K562 (cell line): ENCODE results near the gene PPM1H. TPM values are rescaled to one million over a fixed set of nuclear protein-coding genes. Genes with fewer than 3 reads are reported as not detected.

Experiments used
- ATAC-seq: fragments of 200-7000 bp; cut with Tn5 transposase; 3 replicates; pipeline ENCODE4 v1.9.1; 2020; ENCODE audit warnings: moderate library complexity
- BruUV-seq: library from RNA; stranded (reverse); fragments of 400-500 nt; replicated peaks from 2 replicates; lab custom pipeline; 2021; lab: Mats Ljungman, UMichigan
- CTCF ChIA-PET: fragments of 300-600 bp; formaldehyde crosslinking; extraction: SDS; loops from one replicate; lab custom pipeline; 2021; ENCODE audit warnings: low intra/inter-chr PET ratio; lab: Yijun Ruan, JAX
- POLR2A ChIA-PET: fragments of 300-600, 350-650 bp; sonication (Branson Sonifier 250); formaldehyde crosslinking; extraction: SDS; loops from one replicate; lab custom pipeline; 2021; ENCODE audit warnings: antibody characterized with exemption, inconsistent platforms; lab: Yijun Ruan, JAX
- DNase-seq, 4 experiments: peaks; one replicate each; pipeline versions ENCODE4 v3.0.0 to v3.0.0-alpha.2; 2011 to 2018; ENCODE audit warnings: low spot score in 3 of 4, mixed read lengths in 3 of 4; ENCODE audit errors: extremely low read depth in 1 of 4
- FAIRE-seq: peaks from 2 replicates; lab custom pipeline; 2011; peaks lifted over from hg19 to GRCh38; lab: Jason Lieb, UNC
- H2AFZ ChIP-seq: 2 replicates; pipeline ENCODE4 v1.6.0; 2011; ENCODE audit warnings: low read depth, low read length, control low read depth, inconsistent platforms
- H3K27ac ChIP-seq: fragments of 200-600 bp; 3 replicates; pipeline ENCODE4 v1.8.0; 2011; ENCODE audit warnings: low read depth, mild to moderate bottlenecking, control low read depth, inconsistent platforms, low read length, moderate library complexity, mixed read lengths; ENCODE audit errors: extremely low read depth
- H3K27me3 ChIP-seq, 2 experiments: fragments of 300-600 bp in 1 of 2; 2 replicates in 1 of 2; 3 replicates in 1 of 2; pipeline versions ENCODE4 v1.6.0 to v1.8.0; 2011; ENCODE audit warnings: inconsistent platforms in 2 of 2, low read length in 2 of 2, mild to moderate bottlenecking in 1 of 2, mixed read lengths in 1 of 2, moderate library complexity in 1 of 2; ENCODE audit not compliant: control insufficient read depth in 2 of 2, insufficient read depth in 2 of 2
- H3K36me3 ChIP-seq: fragments of 300-600 bp; 3 replicates; pipeline ENCODE4 v1.8.0; 2011; ENCODE audit warnings: mild to moderate bottlenecking, low read length, inconsistent platforms; ENCODE audit not compliant: control insufficient read depth, insufficient read depth
- H3K4me1 ChIP-seq, 2 experiments: fragments of 200-600 bp in 1 of 2; replicated peaks in 1 of 2; 2 replicates in 1 of 2; 3 replicates in 1 of 2; pipeline versions ENCODE4 v1.5.1 to v1.8.0; 2011; ENCODE audit warnings: inconsistent platforms in 2 of 2, low read length in 2 of 2, mild to moderate bottlenecking in 1 of 2, mixed read lengths in 1 of 2, moderate library complexity in 1 of 2; ENCODE audit not compliant: control insufficient read depth in 2 of 2, insufficient read depth in 2 of 2
- H3K4me2 ChIP-seq: 2 replicates; pipeline ENCODE4 v1.6.1; 2011; ENCODE audit warnings: low read length, control low read depth, inconsistent platforms, mixed read lengths; ENCODE audit not compliant: insufficient read depth
- H3K4me3 ChIP-seq: fragments of 200-600 bp; sonication (generic), shearing (Covaris generic); 2 replicates; pipeline ENCODE4 v1.5.1; 2016; ENCODE audit warnings: control low read depth, inconsistent platforms
- H3K79me2 ChIP-seq: fragments of 200-600 bp; 3 replicates; pipeline ENCODE4 v1.8.0; 2011; ENCODE audit warnings: low read length, inconsistent platforms; ENCODE audit not compliant: control insufficient read depth, insufficient read depth
- H3K9ac ChIP-seq, 2 experiments: 2 replicates each; pipeline versions ENCODE4 v1.6.0 to v1.6.1; 2011; ENCODE audit warnings: low read depth in 2 of 2, low read length in 2 of 2, control low read depth in 1 of 2, inconsistent platforms in 1 of 2, mild to moderate bottlenecking in 1 of 2, mixed read lengths in 1 of 2; ENCODE audit not compliant: insufficient read depth in 1 of 2
- H3K9me1 ChIP-seq: one replicate; pipeline ENCODE4 v1.6.0; 2011; ENCODE audit warnings: inconsistent platforms, mild to moderate bottlenecking, low read length, moderate library complexity; ENCODE audit not compliant: control insufficient read depth, insufficient read depth
- H3K9me3 ChIP-seq: replicated peaks from 2 replicates; pipeline ENCODE4 v1.5.1; 2011; ENCODE audit warnings: low read depth, low read length, inconsistent platforms; ENCODE audit not compliant: control insufficient read depth, insufficient read depth
- H4K20me1 ChIP-seq: replicated peaks from 2 replicates; pipeline ENCODE4 v1.6.1; 2011; ENCODE audit warnings: low read length, inconsistent platforms, mixed read lengths; ENCODE audit not compliant: control insufficient read depth, insufficient read depth
- CAMTA2 ChIP-seq: fragments of 250-450 bp; sonication (Bioruptor Pico); conservative IDR thresholded peaks from 2 replicates; pipeline ENCODE4 v1.5.1; 2022
- CCAR2 ChIP-seq: fragments of 200-400 bp; formaldehyde crosslinking; IDR thresholded peaks from 2 replicates; pipeline ENCODE4 v1.6.1; 2017; ENCODE audit warnings: mild to moderate bottlenecking, low read depth, low read length
- FOXJ2 ChIP-seq: fragments of 200-800 bp; sonication (Bioruptor generic); IDR thresholded peaks from 2 replicates; pipeline ENCODE4 v1.6.1; 2016; ENCODE audit warnings: missing genetic modification characterization, missing compliant biosample characterization
- GABPB2 ChIP-seq: fragments of 250-450 bp; sonication (Bioruptor Pico); conservative IDR thresholded peaks from 2 replicates; pipeline ENCODE4 v1.5.1; 2021; ENCODE audit warnings: mild to moderate bottlenecking
- HNRNPK ChIP-seq: fragments of 200-400 bp; formaldehyde crosslinking; IDR thresholded peaks from one replicate; pipeline ENCODE4 v1.6.1; 2018; ENCODE audit warnings: mild to moderate bottlenecking, low read depth, low read length; ENCODE audit not compliant: poor library complexity, severe bottlenecking
- NR4A1 ChIP-seq, 2 experiments: fragments of 250-450 bp in 1 of 2; fragments of 450-650 bp in 1 of 2; sonication (Bioruptor Pico) in 1 of 2; IDR thresholded peaks; 2 replicates each; pipeline versions ENCODE4 v1.4.0 to v1.6.1; 2016 to 2020; ENCODE audit warnings: mild to moderate bottlenecking in 2 of 2, missing compliant biosample characterization in 1 of 2, missing genetic modification characterization in 1 of 2, moderate library complexity in 1 of 2
- PHB ChIP-seq: fragments of 250-450 bp; sonication (Bioruptor Pico); IDR thresholded peaks from 2 replicates; pipeline ENCODE4 v1.5.0; 2021
- PML ChIP-seq: IDR thresholded peaks from 2 replicates; pipeline ENCODE4 v1.6.1; 2012; ENCODE audit warnings: low read length, inconsistent platforms
- SAFB2 ChIP-seq: fragments of 200-400 bp; formaldehyde crosslinking; IDR thresholded peaks from 2 replicates; pipeline ENCODE4 v1.6.1; 2018; ENCODE audit warnings: borderline replicate concordance, low read length, low read depth, moderate library complexity; ENCODE audit not compliant: severe bottlenecking
- ZNF143 ChIP-seq: sonication (generic); formaldehyde crosslinking; IDR thresholded peaks from 2 replicates; pipeline ENCODE4 v1.9.0; 2022; ENCODE audit warnings: mild to moderate bottlenecking, missing genetic modification reagents
- WGBS: fragments of 100-300 bp; shearing (Covaris generic); methylation state at CpG from one replicate; pipeline ENCODE4 v1.1.6; 2016; ENCODE audit warnings: low coverage, mixed read lengths; ENCODE audit not compliant: insufficient coverage; ENCODE audit errors: missing lambda C conversion rate; 5-methylcytosine and 5-hydroxymethylcytosine counted together
- in situ Hi-C: fragments of 300-500 bp; cut with MboI; formaldehyde crosslinking; loops from 4 replicates; pipeline ENCODE4 v1.15.0; 2018; ENCODE audit warnings: inconsistent platforms, mixed read lengths
- intact Hi-C: fragments of 100-400 bp; cut with micrococcal nuclease; formaldehyde crosslinking; loops from 2 replicates; pipeline ENCODE4 v1.14.2; 2022
- polyA plus RNA-seq, 8 experiments: library from polyadenylated mRNA; depleted of rRNA in 4 of 8; stranded (reverse) in 5 of 8; unstranded in 3 of 8; fragments of >200 nt; fragmentation: Nextera tagmentation in 2 of 8; fragmentation: Illumina TruSeq in 1 of 8; extraction: Ambion mirVana in 2 of 8; extraction: Trizol in 1 of 8; gene quantifications; 2 replicates each; pipeline versions ENCODE4 v1.2.1 to v1.2.3, GENCODE V29; 2011 to 2014; ENCODE audit warnings: inconsistent platforms in 1 of 8, missing spikeins in 1 of 8
- total RNA-seq, 7 experiments: library from RNA; depleted of rRNA in 6 of 7; stranded (reverse); fragments of >200 nt in 6 of 7; fragmentation: Illumina TruSeq in 2 of 7; extraction: Trizol in 2 of 7; gene quantifications; 2 replicates each; pipeline versions ENCODE4 v1.2.1 to v1.2.3, GENCODE V29; 2011 to 2021; ENCODE audit warnings: low replicate concordance in 1 of 7
- TF ChIP-seq, protein P1 (sequence below): fragments of 250-450 bp; sonication (Bioruptor Pico); IDR thresholded peaks from 2 replicates; pipeline ENCODE4 v1.8.0; 2021; ENCODE audit warnings: moderate library complexity, mild to moderate bottlenecking, inconsistent platforms
- TF ChIP-seq, protein P2 (sequence below): IDR thresholded peaks from 2 replicates; pipeline ENCODE4 v1.6.1; 2012; ENCODE audit warnings: low read depth, low read length, improper control_type of control experiment, borderline replicate concordance
- TF ChIP-seq, protein P3 (sequence below), 2 experiments: fragments of 450-650 bp in 1 of 2; sonication (generic) in 1 of 2; formaldehyde crosslinking; conservative IDR thresholded peaks; 2 replicates each; pipeline versions ENCODE4 v1.4.0 to v1.8.1; 2020 to 2022; ENCODE audit warnings: mild to moderate bottlenecking in 1 of 2, missing genetic modification reagents in 1 of 2

The PPM1H gene
- total and polyA plus RNA-seq, 9 of the 15 experiments (the other 6 are each of a cell fraction or from before 2014, with no cell fraction given): 5.3 to 29.3 (median 11.3) TPM

DNA sequence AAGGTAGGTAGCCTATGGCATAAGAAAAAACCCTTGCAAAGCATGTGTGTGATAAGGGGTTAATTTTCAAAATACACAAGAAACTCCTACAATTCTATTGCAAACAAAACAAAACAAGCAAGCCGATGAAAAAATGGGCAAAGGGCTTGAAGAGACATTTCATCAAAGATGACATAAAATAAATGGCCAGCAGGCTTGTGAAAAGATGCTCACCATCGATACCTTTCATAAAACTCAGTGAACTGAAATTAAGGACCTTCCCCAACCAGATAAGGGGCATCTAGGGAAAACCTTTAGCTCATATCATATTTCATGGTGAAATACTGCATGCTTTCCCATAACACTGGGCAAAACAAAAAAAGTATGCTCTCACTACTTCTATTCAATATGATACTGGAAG lies 131.2 kb downstream of the PPM1H start:
- Histone ChIP-seq H3K79me2 (no peaks in the 10 kb centered on the region), H3K4me3 (no peak overlapping the region), H2AFZ (no peak overlapping the region), H3K9ac (no peak overlapping the region), H3K27me3 (no peaks in the 10 kb centered on the region), H3K27ac (no peak overlapping the region), H3K36me3 (peaks cover 9% of the 10 kb centered on the region; the same call in 1 of the 3 replicates), H3K9me1 (no peaks in the 10 kb centered on the region), H3K4me2 (no peak overlapping the region), H3K4me1 (peaks cover 0 to 7% of the 10 kb centered on the region in 2 experiments; a peak in 1 of 5 replicates), H3K9me3 (no peaks in the 10 kb centered on the region), H4K20me1 (no peaks in the 10 kb centered on the region)
- ATAC-seq (no peak), FAIRE-seq (no peak), DNase-seq (no peak)
- TF ChIP-seq CAMTA2 (CRISPR knock-in tag) (no peak), ZNF143 (CRISPR knock-in tag) (no peak), SAFB2 (no peak), FOXJ2 (tag) (no peak), HNRNPK (no peak), CCAR2 (no peak), PML (no peak), NR4A1 (CRISPR knock-in tag; IDR thresholded peaks at IDR 0.05) (no peak), NR4A1 (tag; IDR thresholded peaks at IDR 0.05) (no peak), GABPB2 (no peak), PHB (CRISPR knock-in tag) (no peak)
- TF ChIP-seq, protein P1, sequence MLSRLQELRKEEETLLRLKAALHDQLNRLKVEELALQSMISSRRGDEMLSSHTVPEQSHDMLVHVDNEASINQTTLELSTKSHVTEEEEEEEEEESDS: no peak
- TF ChIP-seq, protein P2, sequence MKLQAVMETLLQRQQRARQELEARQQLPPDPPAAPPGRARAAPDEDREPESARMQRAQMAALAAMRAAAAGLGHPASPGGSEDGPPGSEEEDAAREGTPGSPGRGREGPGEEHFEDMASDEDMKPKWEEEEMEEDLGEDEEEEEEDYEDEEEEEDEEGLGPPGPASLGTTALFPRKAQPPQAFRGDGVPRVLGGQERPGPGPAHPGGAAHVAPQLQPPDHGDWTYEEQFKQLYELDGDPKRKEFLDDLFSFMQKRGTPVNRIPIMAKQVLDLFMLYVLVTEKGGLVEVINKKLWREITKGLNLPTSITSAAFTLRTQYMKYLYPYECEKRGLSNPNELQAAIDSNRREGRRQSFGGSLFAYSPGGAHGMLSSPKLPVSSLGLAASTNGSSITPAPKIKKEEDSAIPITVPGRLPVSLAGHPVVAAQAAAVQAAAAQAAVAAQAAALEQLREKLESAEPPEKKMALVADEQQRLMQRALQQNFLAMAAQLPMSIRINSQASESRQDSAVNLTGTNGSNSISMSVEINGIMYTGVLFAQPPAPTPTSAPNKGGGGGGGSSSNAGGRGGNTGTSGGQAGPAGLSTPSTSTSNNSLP: no peak
- TF ChIP-seq, protein P3, sequence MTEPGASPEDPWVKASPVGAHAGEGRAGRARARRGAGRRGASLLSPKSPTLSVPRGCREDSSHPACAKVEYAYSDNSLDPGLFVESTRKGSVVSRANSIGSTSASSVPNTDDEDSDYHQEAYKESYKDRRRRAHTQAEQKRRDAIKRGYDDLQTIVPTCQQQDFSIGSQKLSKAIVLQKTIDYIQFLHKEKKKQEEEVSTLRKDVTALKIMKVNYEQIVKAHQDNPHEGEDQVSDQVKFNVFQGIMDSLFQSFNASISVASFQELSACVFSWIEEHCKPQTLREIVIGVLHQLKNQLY (CRISPR knock-in tag; conservative IDR thresholded peaks at IDR 0.05): no peak
- BruUV-seq: no TSS peak
- ChIA-PET CTCF (no interaction called here), POLR2A (no interaction called here)
- in situ Hi-C loops (loop anchor here (5.0 kb wide), 1 partner anchor 221 kb away; no protein-coding TSS in a partner anchor), intact Hi-C loops (no loop called here)
- 40% methylated on average over 2 of the region's 2 CpGs for WGBS
